Neutrophil (primary cell): ENCODE results near the gene LRRC42.

Source experiments
- H3K27ac ChIP-seq: fragments of 200-600 bp; sonication (generic); 2 replicates; pipeline ENCODE4 v1.5.1; 2016; ENCODE audit warnings: mild to moderate bottlenecking, moderate library complexity
- H3K27me3 ChIP-seq: fragments of 200-600 bp; sonication (generic); 2 replicates; pipeline ENCODE4 v1.6.0; 2016; ENCODE audit warnings: mild to moderate bottlenecking
- H3K36me3 ChIP-seq: fragments of 200-600 bp; sonication (generic); 2 replicates; pipeline ENCODE4 v1.5.1; 2017
- H3K4me1 ChIP-seq, 2 experiments: fragments of 200-600 bp in 1 of 2; sonication (generic) in 1 of 2; 1 replicate in 1 of 2; 2 replicates in 1 of 2; pipeline versions ENCODE4 v1.5.1 to v1.6.1; 2013 to 2016; ENCODE audit warnings: low read depth in 1 of 2, low read length in 1 of 2, mild to moderate bottlenecking in 1 of 2, moderate library complexity in 1 of 2; ENCODE audit not compliant: control insufficient read depth in 1 of 2, insufficient read depth in 1 of 2
- H3K4me3 ChIP-seq, 2 experiments: fragments of 200-600 bp in 1 of 2; sonication (generic) in 1 of 2; 1 replicate in 1 of 2; 2 replicates in 1 of 2; pipeline ENCODE4 v1.5.1; 2013 to 2016; ENCODE audit warnings: low read depth in 1 of 2, low read length in 1 of 2, mild to moderate bottlenecking in 1 of 2, moderate library complexity in 1 of 2
- H3K9me3 ChIP-seq: fragments of 200-600 bp; sonication (generic); 2 replicates; pipeline ENCODE4 v1.5.1; 2016
- CTCF ChIP-seq: fragments of 200-600 bp; sonication (generic); IDR thresholded peaks from 2 replicates; pipeline ENCODE4 v1.5.1; 2016; ENCODE audit warnings: antibody characterized with exemption

LRRC42 gene

GRCh38 chr1:54004481-54005049 is 58.4 kb downstream of the LRRC42 start:
- Histone ChIP-seq H3K27me3 (peaks cover 4% of the 10 kb centered on the region), H3K4me3 (no peak overlapping the region), H3K9me3 (no peaks in the 10 kb centered on the region), H3K4me1 (no peaks in the 10 kb centered on the region), H3K27ac (no peak overlapping the region), H3K36me3 (no peaks in the 10 kb centered on the region)
- no peak for TF ChIP-seq CTCF

- TF ChIP-seq CTCF, result no peak
- peaks cover 4% of the 10 kb centered on the region for H3K27me3 ChIP-seq
Measured at GRCh38 chr1:54006508-54006907, 60.4 kb downstream of the LRRC42 start.

GRCh38 chr1:54007613-54008012 is 61.5 kb downstream of the LRRC42 start:
- Histone ChIP-seq H3K4me1 (no peaks in the 10 kb centered on the region), H3K27ac (no peak overlapping the region), H3K36me3 (no peaks in the 10 kb centered on the region), H3K4me3 (no peak overlapping the region), H3K9me3 (no peaks in the 10 kb centered on the region), H3K27me3 (no peaks in the 10 kb centered on the region)
- no peak for TF ChIP-seq CTCF

More at GRCh38 chr1:54006508-54006907, 60.4 kb downstream of the LRRC42 start:
- H3K27ac ChIP-seq, result no peak overlapping the region
- no peaks in the 10 kb centered on the region for H3K4me1 ChIP-seq
- H3K36me3 ChIP-seq, result no peaks in the 10 kb centered on the region
- no peak overlapping the region for H3K4me3 ChIP-seq
- no peaks in the 10 kb centered on the region for H3K9me3 ChIP-seq

GRCh38 chr1:54008876-54009275 is 62.7 kb downstream of the LRRC42 start:
- Histone ChIP-seq H3K27me3 (no peaks in the 10 kb centered on the region), H3K4me1 (no peaks in the 10 kb centered on the region), H3K9me3 (no peaks in the 10 kb centered on the region), H3K27ac (no peak overlapping the region), H3K4me3 (no peak overlapping the region), H3K36me3 (no peaks in the 10 kb centered on the region)
- TF ChIP-seq CTCF, result no peak

- no peak for TF ChIP-seq CTCF
- H3K27me3 ChIP-seq, result no peaks in the 10 kb centered on the region
- no peak overlapping the region for H3K4me3 ChIP-seq
- H3K4me1 ChIP-seq, result no peaks in the 10 kb centered on the region
- H3K9me3 ChIP-seq, result no peaks in the 10 kb centered on the region
- no peaks in the 10 kb centered on the region for H3K36me3 ChIP-seq
- no peak overlapping the region for H3K27ac ChIP-seq
Measured at GRCh38 chr1:54009406-54009805, 63.3 kb downstream of the LRRC42 start.
